Naive B cell (primary cell): Measurements from ENCODE around the gene TBC1D22B. TPM values are rescaled to one million over a fixed set of nuclear protein-coding genes. Genes with fewer than 3 reads are reported as not detected.

Source experiments
- ATAC-seq, 2 donors: fragments of 150-1000 bp; cut with Tn5 transposase; 2 replicates each; pipeline ENCODE4 v1.10.0; 2021; ENCODE audit warnings: low read depth in 2 of 2, mild to moderate bottlenecking in 2 of 2, moderate library complexity in 2 of 2
- DNase-seq: peaks from one replicate; pipeline ENCODE4 v3.0.0; 2022
- H3K27ac Mint-ChIP-seq, 6 donors: one replicate each; pipeline ENCODE4 v1.8.0; 2020 to 2022; ENCODE audit warnings: mild to moderate bottlenecking in 6 of 6, mixed read lengths in 6 of 6, moderate library complexity in 5 of 6, inconsistent platforms in 2 of 6
- H3K27me3 Mint-ChIP-seq, 3 donors: one replicate each; pipeline ENCODE4 v1.8.0; 2021 to 2022; ENCODE audit warnings: mixed read lengths in 3 of 3, mild to moderate bottlenecking in 1 of 3
- H3K36me3 Mint-ChIP-seq, 2 donors: one replicate each; pipeline ENCODE4 v1.8.0; 2020 to 2022; ENCODE audit warnings: mixed read lengths in 2 of 2, inconsistent platforms in 1 of 2, mild to moderate bottlenecking in 1 of 2
- H3K4me1 Mint-ChIP-seq, 3 donors: one replicate each; pipeline ENCODE4 v1.8.0; 2020 to 2022; ENCODE audit warnings: mixed read lengths in 3 of 3, inconsistent platforms in 1 of 3, mild to moderate bottlenecking in 1 of 3, moderate library complexity in 1 of 3
- H3K4me3 Mint-ChIP-seq, 8 donors: one replicate each; pipeline ENCODE4 v1.8.0; 2020 to 2022; ENCODE audit warnings: mild to moderate bottlenecking in 8 of 8, mixed read lengths in 8 of 8, moderate library complexity in 8 of 8, inconsistent platforms in 2 of 8
- H3K9me3 Mint-ChIP-seq, 7 donors: one replicate each; pipeline ENCODE4 v1.8.0; 2020 to 2022; ENCODE audit warnings: mixed read lengths in 7 of 7, mild to moderate bottlenecking in 5 of 7, inconsistent platforms in 2 of 7, moderate library complexity in 1 of 7
- polyA plus RNA-seq, 6 donors: library from polyadenylated mRNA; unstranded; fragments of 300-500 nt; fragmentation: Illumina TruSeq; gene quantifications; one replicate each; pipeline ENCODE4 v1.2.3, GENCODE V29; 2021; ENCODE audit warnings: low read depth in 6 of 6

The TBC1D22B gene
- polyA plus RNA-seq, 6 donors from 2014 or later = 4.6 to 9.3 (median 6.1) TPM

DNA sequence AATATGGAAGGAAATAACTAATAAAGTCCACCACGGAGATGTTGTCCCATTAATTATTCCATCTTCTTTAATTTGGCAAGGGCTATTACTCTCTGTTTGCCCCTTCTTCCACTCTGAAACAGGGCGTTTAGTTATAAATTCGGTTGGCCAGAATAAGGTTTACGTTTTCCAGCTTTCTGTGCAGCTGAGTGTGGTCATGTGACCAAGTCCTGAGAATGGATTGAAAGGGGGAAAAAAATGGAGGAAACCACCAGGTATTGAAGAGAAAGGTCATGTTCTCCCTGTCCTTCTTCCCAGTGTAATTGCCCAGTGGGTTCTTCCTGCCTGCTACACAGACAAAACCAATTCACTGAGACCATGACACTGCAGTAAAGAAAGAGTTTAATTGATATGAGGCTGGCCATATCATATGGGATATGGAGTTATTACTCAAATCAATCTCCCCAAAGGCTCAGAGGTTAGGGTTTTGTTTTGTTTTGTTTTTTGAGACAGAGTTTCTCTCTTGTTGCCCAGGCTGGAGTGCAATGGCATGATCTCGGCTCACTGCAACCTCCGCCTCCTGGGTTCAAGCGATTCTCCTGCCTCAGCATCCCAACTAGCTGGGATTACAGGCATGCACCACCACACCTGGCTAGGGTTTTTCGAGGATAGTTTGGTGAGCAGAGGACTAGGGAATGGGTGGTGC is 14.3 kb upstream of the TBC1D22B start:
- Mint-ChIP-seq H3K4me1 (peaks cover 0 to 10% (median 0%) of the 10 kb centered on the region in 3 donors), H3K9me3 (no peaks in the 10 kb centered on the region), H3K27ac (peak overlapping the region in 1 of 6 donors; percentile 38), H3K4me3 (no peak overlapping the region), H3K36me3 (no peaks in the 10 kb centered on the region), H3K27me3 (peaks cover 0 to 7% (median 0%) of the 10 kb centered on the region in 3 donors)
- DNase-seq (no peak), ATAC-seq (no peak)

- Mint-ChIP-seq H3K27ac (peak overlapping the region in 1 of 6 donors; percentile 11), H3K4me1 (peaks cover 0 to 10% (median 0%) of the 10 kb centered on the region in 3 donors), H3K4me3 (no peak overlapping the region), H3K9me3 (no peaks in the 10 kb centered on the region), H3K27me3 (peaks cover 0 to 7% (median 0%) of the 10 kb centered on the region in 3 donors), H3K36me3 (no peaks in the 10 kb centered on the region)
- no peak for ATAC-seq
- no peak for DNase-seq
Observed at GRCh38 chr6:37243816-37244370, 13.7 kb upstream of the TBC1D22B start.

- no peak for DNase-seq
Observed at GRCh38 chr6:37244430-37245310, 12.9 kb upstream of the TBC1D22B start.

GRCh38 chr6:37251211-37251780 is 6.3 kb upstream of the TBC1D22B start:
- Mint-ChIP-seq H3K4me1 (no peaks in the 10 kb centered on the region), H3K27ac (no peak overlapping the region), H3K27me3 (peaks cover 0 to 5% (median 0%) of the 10 kb centered on the region in 3 donors), H3K9me3 (no peaks in the 10 kb centered on the region), H3K4me3 (no peak overlapping the region), H3K36me3 (no peaks in the 10 kb centered on the region)
- DNase-seq (no peak), ATAC-seq (no peak)

More at GRCh38 chr6:37244430-37245310, 12.9 kb upstream of the TBC1D22B start:
- Mint-ChIP-seq H3K9me3 (no peaks in the 10 kb centered on the region), H3K27me3 (peaks cover 0 to 7% (median 0%) of the 10 kb centered on the region in 3 donors), H3K36me3 (no peaks in the 10 kb centered on the region), H3K27ac (no peak overlapping the region), H3K4me3 (no peak overlapping the region), H3K4me1 (peaks cover 0 to 9% (median 0%) of the 10 kb centered on the region in 3 donors)
- ATAC-seq = no peak

DNA sequence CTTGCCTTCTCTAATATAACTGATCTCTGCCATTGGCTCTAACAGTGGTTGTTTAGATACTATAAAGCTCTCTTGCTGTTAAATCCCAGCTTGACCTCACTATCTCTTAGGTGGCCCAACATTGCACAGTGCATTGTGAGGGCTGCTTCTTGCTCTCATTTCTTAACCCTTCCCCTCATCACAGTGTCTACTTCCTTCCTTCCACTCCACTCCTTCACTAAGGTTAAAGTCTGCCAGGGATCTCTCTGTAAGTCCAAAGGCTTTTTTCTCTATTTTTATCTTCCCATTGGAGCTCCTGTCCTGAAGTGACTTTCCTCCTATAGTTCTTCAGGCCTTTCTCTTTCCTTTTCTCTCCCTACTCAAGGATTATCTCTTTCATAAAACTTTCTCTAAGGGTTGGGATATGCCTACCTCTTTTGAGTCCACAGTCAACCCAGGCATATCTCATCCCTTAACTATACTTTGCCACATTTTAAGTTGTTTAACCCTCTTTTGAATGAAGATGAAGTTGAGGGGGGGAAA is 4.0 kb upstream of the TBC1D22B start:
- Mint-ChIP-seq H3K27me3 (peaks cover 0 to 5% (median 0%) of the 10 kb centered on the region in 3 donors), H3K9me3 (no peaks in the 10 kb centered on the region), H3K4me1 (peaks cover 16 to 17% (median 17%) of the 10 kb centered on the region in 3 donors), H3K4me3 (no peak overlapping the region), H3K36me3 (no peaks in the 10 kb centered on the region), H3K27ac (peak overlapping the region in 1 of 6 donors; percentile 75)
- DNase-seq = no peak
- ATAC-seq = no peak

DNA sequence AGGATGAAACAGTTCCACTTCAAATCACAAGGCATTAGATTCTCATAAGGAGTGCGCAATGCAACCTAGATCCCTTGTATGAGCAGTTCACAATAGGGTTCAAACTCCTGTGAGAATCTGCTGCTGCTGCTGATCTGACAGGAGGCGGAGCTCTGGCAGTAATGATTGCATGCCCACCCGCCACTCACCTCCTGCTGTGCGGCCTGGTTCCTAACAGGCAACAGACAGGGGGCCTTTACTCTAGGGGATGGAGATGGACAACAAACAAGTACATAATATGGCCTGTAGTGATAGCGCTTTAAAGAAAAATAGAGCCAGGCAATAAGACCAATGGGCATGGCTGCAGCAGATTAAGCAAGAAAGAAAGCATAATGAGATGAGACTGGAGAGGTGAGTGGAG is 2.7 kb upstream of the TBC1D22B start:
- Mint-ChIP-seq H3K4me1 (peaks cover 19 to 29% (median 28%) of the 10 kb centered on the region in 3 donors), H3K4me3 (peak overlapping the region in 3 of 8 donors; percentile 19 to 76 (median 69)), H3K36me3 (no peaks in the 10 kb centered on the region), H3K27ac (peak overlapping the region in 1 of 6 donors; percentile 54), H3K27me3 (peaks cover 0 to 5% (median 0%) of the 10 kb centered on the region in 3 donors), H3K9me3 (no peaks in the 10 kb centered on the region)
- ATAC-seq (no peak), DNase-seq (no peak)

DNA sequence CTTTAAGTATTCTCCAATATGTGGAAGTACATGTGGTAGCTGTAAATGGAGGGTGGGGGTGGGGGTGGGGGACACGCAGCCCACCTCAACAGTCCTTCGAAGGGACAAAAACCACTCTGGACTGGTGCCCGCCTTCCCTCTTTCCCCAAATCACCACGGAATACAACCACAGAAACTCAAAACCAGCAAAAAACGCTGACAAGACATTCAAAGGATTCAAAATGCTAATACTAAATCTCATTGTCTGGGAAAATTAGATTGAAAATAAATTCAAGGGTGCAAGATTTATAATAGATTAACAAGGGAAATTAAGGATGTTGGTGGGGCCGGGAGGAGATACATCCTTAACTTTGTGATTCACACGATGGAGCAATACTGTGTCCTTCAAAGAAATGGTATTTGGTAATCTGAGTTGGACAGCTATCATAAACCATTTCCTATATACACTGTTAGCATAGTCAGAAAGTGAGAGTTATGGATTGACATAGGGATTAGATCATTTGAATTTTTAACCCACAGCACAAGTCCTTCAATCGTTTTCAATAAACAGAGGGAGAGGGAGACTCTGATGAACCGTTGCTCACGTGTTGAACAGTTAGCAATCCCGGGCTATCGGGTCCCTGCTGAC is 766 bp upstream of the TBC1D22B start:
- H3K27ac Mint-ChIP-seq = peak overlapping the region in 4 of 6 donors; percentile 81 to 96 (median 87)
- H3K27me3 Mint-ChIP-seq = peaks cover 0 to 5% (median 0%) of the 10 kb centered on the region in 3 donors
- ATAC-seq (no peak), DNase-seq (no peak)
- H3K36me3 Mint-ChIP-seq = no peaks in the 10 kb centered on the region
- peaks cover 22 to 32% (median 28%) of the 10 kb centered on the region in 3 donors for H3K4me1 Mint-ChIP-seq
- peak overlapping the region in 6 of 8 donors; percentile 84 to 96 (median 94) for H3K4me3 Mint-ChIP-seq
- H3K9me3 Mint-ChIP-seq = no peaks in the 10 kb centered on the region

- peak overlapping the region; percentile 84 to 96 (median 94) for H3K4me3 Mint-ChIP-seq
- peaks cover 22 to 32% (median 28%) of the 10 kb centered on the region in 3 donors for H3K4me1 Mint-ChIP-seq
- ATAC-seq (no peak), DNase-seq (no peak)
- H3K36me3 Mint-ChIP-seq = no peaks in the 10 kb centered on the region
- H3K9me3 Mint-ChIP-seq = no peaks in the 10 kb centered on the region
- H3K27me3 Mint-ChIP-seq = peaks cover 0 to 5% (median 0%) of the 10 kb centered on the region in 3 donors
- H3K27ac Mint-ChIP-seq = peak overlapping the region in 5 of 6 donors; percentile 81 to 99 (median 96)
Observed at GRCh38 chr6:37257320-37257633, 295 bp upstream of the TBC1D22B start.

DNA sequence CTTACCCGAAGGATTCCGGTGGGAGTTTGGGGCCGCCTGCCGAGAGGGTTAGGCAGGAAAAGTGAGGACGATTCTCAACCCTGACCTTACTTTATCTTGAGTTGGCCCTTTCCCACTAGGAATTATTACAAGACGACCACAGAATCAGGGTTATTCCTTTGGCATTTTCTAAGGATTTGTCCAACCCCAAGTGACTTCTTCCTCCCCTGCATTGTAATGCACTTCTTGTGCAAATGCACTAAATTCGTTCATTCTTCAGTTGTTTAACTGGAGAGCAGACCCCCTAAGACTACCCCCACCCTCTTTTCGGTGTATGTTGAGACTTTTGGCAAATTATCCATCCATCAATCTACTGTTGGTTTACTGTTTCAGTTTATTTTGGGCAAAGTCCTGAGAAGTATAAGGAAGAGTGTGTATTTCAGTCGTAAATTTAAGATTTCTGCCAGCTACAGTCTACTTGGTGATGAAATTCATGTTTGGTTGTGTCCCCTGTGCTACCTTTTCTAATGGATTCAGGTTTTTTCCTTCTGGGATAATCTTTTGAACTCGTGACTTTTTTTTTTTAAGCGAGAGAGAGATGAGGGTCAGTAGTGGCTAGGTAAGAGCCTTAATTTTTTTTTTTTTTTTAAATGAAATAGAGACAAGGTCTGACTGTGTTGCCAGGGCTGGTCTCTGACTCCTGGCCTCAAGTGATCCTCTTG is 983 bp downstream of the TBC1D22B start:
- Mint-ChIP-seq H3K4me1 (peaks cover 26 to 44% (median 28%) of the 10 kb centered on the region in 3 donors), H3K27ac (peak overlapping the region; percentile 73 to 99 (median 96)), H3K27me3 (no peaks in the 10 kb centered on the region), H3K9me3 (no peaks in the 10 kb centered on the region), H3K4me3 (peak overlapping the region; percentile 84 to 96 (median 94)), H3K36me3 (peaks cover 0 to 4% of the 10 kb centered on the region in 2 donors)
- DNase-seq = no peak
- no peak for ATAC-seq

- Mint-ChIP-seq H3K4me1 (peaks cover 26 to 47% (median 28%) of the 10 kb centered on the region in 3 donors), H3K36me3 (peaks cover 0 to 4% of the 10 kb centered on the region in 2 donors), H3K27ac (peak overlapping the region; percentile 15 to 97 (median 92)), H3K9me3 (no peaks in the 10 kb centered on the region), H3K4me3 (peak overlapping the region; percentile 33 to 96 (median 89)), H3K27me3 (no peaks in the 10 kb centered on the region)
- ATAC-seq (no peak), DNase-seq (no peak)
Observed at GRCh38 chr6:37259191-37259590, 1.6 kb downstream of the TBC1D22B start.

DNA sequence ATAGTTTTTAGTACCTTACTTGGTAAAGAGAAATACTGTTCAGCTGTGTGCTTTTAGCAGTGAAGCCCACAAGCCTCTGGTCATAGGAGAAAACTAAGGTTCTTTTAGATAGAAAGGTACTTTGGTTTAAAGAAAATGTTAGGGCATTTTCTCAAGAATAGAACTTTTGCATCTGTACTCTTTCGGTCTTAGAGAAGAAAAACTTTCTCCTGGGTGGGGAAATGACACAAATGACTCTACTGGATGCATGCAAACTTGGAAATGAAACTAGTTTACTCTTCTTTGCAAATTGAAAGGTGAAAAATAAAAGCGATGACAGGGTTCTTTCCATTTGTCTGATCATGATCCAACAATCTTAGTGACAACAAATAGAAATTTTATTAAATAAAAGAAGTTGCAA is 2.5 kb downstream of the TBC1D22B start:
- DNase-seq = no peak
- peaks cover 31 to 51% (median 35%) of the 10 kb centered on the region in 3 donors for H3K4me1 Mint-ChIP-seq
- peaks cover 0 to 4% of the 10 kb centered on the region in 2 donors for H3K36me3 Mint-ChIP-seq
- no peaks in the 10 kb centered on the region for H3K9me3 Mint-ChIP-seq
- ATAC-seq = no peak
- H3K27me3 Mint-ChIP-seq = no peaks in the 10 kb centered on the region
- peak overlapping the region in 1 of 8 donors; percentile 84 for H3K4me3 Mint-ChIP-seq
- peak overlapping the region in 3 of 6 donors; percentile 15 to 97 (median 93) for H3K27ac Mint-ChIP-seq

DNA sequence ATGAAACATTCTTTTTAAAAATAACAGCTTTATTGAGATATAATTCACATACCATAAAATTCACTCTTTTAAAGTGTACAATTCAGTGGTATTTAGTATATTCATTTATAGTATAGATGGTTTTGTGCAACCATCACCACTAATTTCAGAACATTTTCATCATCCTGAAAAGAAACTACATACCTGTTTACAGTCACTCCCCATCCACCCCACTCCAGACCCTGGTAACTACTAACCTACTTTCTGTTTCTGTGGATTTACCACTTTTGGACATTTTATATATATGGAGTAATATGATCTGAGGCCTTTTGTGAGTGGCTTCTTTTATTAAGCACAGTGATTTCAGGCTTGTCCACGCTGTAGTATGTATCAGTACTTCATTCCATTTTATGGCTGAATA is 2.9 kb downstream of the TBC1D22B start:
- Mint-ChIP-seq H3K4me1 (peaks cover 33 to 55% (median 39%) of the 10 kb centered on the region in 3 donors), H3K4me3 (peak overlapping the region in 1 of 8 donors; percentile 10), H3K36me3 (peaks cover 0 to 4% of the 10 kb centered on the region in 2 donors), H3K9me3 (no peaks in the 10 kb centered on the region), H3K27me3 (no peaks in the 10 kb centered on the region), H3K27ac (peak overlapping the region in 1 of 6 donors; percentile 15)
- DNase-seq (no peak), ATAC-seq (no peak)
